ENCODE data around the gene SLC4A3.

Gene SLC4A3

DNA sequence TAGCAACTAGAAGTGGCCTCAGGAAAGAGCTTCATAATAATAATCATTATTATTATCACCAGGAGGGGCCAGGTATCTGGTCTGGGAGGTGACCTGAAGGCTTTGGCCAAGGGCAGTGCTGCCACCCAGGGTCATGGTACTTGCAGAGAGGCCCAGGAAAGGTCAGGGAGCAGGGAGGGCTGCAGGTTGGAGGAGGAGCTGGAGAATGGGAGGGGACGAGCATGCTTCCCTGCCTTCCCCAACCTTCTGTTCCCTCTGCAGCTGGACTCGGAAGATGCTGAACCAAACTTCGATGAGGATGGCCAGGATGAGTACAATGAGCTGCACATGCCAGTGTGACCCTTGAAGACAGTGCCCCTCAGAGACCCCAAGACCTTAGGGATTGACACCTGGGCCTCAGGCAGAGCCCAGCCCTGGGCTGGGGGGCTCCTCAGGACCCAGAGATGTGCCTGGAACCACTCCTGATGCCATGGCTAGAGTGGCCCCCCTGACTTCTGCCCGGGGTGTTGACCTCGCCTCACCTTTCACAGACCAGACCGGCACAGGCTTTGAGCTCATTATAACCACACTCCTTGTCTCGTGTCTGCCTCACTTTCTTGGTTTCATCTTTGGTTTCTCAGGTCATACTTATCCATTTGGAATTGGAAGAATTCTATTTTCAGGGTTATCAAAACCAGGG lies 14.1 kb downstream of the SLC4A3 start:
- H3K27ac ChIP-seq (ENCODE audit: extremely low read depth, low read depth, low read length), result no peak overlapping the region
- no peaks in the 10 kb centered on the region for H3K9me3 ChIP-seq (ENCODE audit: control insufficient read depth, insufficient read depth, low read depth, low read length)
- no peak for TF ChIP-seq ZNF530 (tag by site-specific recombination; IDR thresholded peaks at IDR 0.05; ENCODE audit: low read depth)
- TF ChIP-seq OSR2 (tag by site-specific recombination; IDR thresholded peaks at IDR 0.05), result no peak
- TF ChIP-seq ZNF266 (tag by site-specific recombination; IDR thresholded peaks at IDR 0.05; ENCODE audit: low read depth), result no peak
- TF ChIP-seq ZNF23 (tag by site-specific recombination; IDR thresholded peaks at IDR 0.05; ENCODE audit: borderline replicate concordance), result no peak
- no peak for TF ChIP-seq ZNF146 (tag by site-specific recombination; IDR thresholded peaks at IDR 0.05)
- TF ChIP-seq, protein P1, sequence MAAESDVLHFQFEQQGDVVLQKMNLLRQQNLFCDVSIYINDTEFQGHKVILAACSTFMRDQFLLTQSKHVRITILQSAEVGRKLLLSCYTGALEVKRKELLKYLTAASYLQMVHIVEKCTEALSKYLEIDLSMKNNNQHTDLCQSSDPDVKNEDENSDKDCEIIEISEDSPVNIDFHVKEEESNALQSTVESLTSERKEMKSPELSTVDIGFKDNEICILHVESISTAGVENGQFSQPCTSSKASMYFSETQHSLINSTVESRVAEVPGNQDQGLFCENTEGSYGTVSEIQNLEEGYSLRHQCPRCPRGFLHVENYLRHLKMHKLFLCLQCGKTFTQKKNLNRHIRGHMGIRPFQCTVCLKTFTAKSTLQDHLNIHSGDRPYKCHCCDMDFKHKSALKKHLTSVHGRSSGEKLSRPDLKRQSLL (tag by site-specific recombination; IDR thresholded peaks at IDR 0.05), result no peak
- no peak for TF ChIP-seq SALL2 (tag by site-specific recombination; IDR thresholded peaks at IDR 0.05; ENCODE audit: borderline replicate concordance)
- TF ChIP-seq ZNF19 (tag by site-specific recombination; IDR thresholded peaks at IDR 0.05; ENCODE audit: low read depth), result no peak
- POLR2A ChIA-PET, result interaction anchor here (1.0 kb wide), 1 partner anchor 98 kb away, joined by 3 read pairs; the partner anchor contains the start of genes CHPF and TMEM198
- CTCF ChIA-PET, result interaction anchor here (0.6 to 8.2 kb wide), 24 partner anchors 10 to 1855 kb away, joined by 3 to 112 read pairs (median 5); partner anchors contain the start of genes CHPF, INHA, OBSL1 and TMEM198
- H3K36me3 ChIP-seq (ENCODE audit: control insufficient read depth in 2 of 2, insufficient read depth in 1 of 2, low read length in 2 of 2), result peaks cover 0 to 12% of the 10 kb centered on the region in 2 experiments; a peak in 1 of 3 replicates
- H3K4me3 ChIP-seq (ENCODE audit: low read depth, low read length), result no peak overlapping the region
- H3K4me1 ChIP-seq (ENCODE audit: control insufficient read depth, insufficient read depth, low read length), result no peaks in the 10 kb centered on the region

DNA sequence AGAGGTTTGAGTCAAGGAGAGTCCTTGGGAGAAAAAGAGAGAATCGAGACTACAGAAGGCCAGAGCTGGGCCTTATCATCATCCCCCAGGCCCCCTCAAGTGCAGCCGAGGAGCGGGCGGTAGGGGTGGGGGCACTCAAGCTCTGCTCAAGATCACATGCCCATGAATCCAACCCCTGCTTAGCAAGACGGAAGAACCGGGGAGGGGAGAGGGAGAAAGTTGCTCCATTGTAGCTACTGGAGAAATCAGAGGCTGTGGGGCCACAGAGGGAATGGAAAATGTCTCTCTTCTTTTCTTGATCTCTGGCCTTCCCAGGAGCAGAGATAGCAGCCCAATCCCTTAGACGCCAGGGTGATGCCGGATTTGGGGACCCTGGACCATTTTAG lies 14.6 kb downstream of the SLC4A3 start:
- Histone ChIP-seq H3K4me3 (ENCODE audit: low read depth, low read length) (no peak overlapping the region), H3K36me3 (ENCODE audit: control insufficient read depth in 2 of 2, insufficient read depth in 1 of 2, low read length in 2 of 2) (peaks cover 0 to 12% of the 10 kb centered on the region in 2 experiments; a peak in 1 of 3 replicates), H3K9me3 (ENCODE audit: control insufficient read depth, insufficient read depth, low read depth, low read length) (no peaks in the 10 kb centered on the region), H3K27ac (ENCODE audit: extremely low read depth, low read depth, low read length) (no peak overlapping the region), H3K4me1 (ENCODE audit: control insufficient read depth, insufficient read depth, low read length) (no peaks in the 10 kb centered on the region)
- ChIA-PET CTCF (interaction anchor here (0.6 to 8.2 kb wide), 27 partner anchors 9 to 685 kb away, joined by 3 to 112 read pairs (median 5); partner anchors contain the start of genes CHPF, OBSL1 and TMEM198), POLR2A (interaction anchor here (1.0 kb wide), 1 partner anchor 98 kb away, joined by 3 read pairs; the partner anchor contains the start of genes CHPF and TMEM198)
- TF ChIP-seq, protein P2, sequence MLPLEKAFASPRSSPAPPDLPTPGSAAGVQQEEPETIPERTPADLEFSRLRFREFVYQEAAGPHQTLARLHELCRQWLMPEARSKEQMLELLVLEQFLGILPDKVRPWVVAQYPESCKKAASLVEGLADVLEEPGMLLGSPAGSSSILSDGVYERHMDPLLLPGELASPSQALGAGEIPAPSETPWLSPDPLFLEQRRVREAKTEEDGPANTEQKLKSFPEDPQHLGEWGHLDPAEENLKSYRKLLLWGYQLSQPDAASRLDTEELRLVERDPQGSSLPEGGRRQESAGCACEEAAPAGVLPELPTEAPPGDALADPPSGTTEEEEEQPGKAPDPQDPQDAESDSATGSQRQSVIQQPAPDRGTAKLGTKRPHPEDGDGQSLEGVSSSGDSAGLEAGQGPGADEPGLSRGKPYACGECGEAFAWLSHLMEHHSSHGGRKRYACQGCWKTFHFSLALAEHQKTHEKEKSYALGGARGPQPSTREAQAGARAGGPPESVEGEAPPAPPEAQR (tag by site-specific recombination; IDR thresholded peaks at IDR 0.05), result no peak
- peak; percentile 64 for TF ChIP-seq PRDM1 (tag by site-specific recombination; IDR thresholded peaks at IDR 0.05)
- no peak for TF ChIP-seq ZNF791 (tag by site-specific recombination; IDR thresholded peaks at IDR 0.05)
- TF ChIP-seq, protein P3, sequence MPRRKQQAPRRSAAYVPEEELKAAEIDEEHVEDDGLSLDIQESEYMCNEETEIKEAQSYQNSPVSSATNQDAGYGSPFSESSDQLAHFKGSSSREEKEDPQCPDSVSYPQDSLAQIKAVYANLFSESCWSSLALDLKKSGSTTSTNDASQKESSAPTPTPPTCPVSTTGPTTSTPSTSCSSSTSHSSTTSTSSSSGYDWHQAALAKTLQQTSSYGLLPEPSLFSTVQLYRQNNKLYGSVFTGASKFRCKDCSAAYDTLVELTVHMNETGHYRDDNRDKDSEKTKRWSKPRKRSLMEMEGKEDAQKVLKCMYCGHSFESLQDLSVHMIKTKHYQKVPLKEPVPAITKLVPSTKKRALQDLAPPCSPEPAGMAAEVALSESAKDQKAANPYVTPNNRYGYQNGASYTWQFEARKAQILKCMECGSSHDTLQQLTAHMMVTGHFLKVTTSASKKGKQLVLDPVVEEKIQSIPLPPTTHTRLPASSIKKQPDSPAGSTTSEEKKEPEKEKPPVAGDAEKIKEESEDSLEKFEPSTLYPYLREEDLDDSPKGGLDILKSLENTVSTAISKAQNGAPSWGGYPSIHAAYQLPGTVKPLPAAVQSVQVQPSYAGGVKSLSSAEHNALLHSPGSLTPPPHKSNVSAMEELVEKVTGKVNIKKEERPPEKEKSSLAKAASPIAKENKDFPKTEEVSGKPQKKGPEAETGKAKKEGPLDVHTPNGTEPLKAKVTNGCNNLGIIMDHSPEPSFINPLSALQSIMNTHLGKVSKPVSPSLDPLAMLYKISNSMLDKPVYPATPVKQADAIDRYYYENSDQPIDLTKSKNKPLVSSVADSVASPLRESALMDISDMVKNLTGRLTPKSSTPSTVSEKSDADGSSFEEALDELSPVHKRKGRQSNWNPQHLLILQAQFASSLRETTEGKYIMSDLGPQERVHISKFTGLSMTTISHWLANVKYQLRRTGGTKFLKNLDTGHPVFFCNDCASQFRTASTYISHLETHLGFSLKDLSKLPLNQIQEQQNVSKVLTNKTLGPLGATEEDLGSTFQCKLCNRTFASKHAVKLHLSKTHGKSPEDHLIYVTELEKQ (tag by site-specific recombination; IDR thresholded peaks at IDR 0.05; ENCODE audit: borderline replicate concordance), result no peak
- no peak for TF ChIP-seq ZNF670 (tag by site-specific recombination; IDR thresholded peaks at IDR 0.05; ENCODE audit: low read depth)
- TF ChIP-seq, protein P4, sequence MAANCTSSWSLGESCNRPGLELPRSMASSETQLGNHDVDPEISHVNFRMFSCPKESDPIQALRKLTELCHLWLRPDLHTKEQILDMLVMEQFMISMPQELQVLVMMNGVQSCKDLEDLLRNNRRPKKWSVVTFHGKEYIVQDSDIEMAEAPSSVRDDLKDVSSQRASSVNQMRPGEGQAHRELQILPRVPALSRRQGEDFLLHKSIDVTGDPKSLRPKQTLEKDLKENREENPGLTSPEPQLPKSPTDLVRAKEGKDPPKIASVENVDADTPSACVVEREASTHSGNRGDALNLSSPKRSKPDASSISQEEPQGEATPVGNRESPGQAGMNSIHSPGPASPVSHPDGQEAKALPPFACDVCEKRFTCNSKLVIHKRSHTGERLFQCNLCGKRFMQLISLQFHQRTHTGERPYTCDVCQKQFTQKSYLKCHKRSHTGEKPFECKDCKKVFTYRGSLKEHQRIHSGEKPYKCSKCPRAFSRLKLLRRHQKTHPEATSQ (tag by site-specific recombination; IDR thresholded peaks at IDR 0.05), result no peak
- TF ChIP-seq, protein P5, sequence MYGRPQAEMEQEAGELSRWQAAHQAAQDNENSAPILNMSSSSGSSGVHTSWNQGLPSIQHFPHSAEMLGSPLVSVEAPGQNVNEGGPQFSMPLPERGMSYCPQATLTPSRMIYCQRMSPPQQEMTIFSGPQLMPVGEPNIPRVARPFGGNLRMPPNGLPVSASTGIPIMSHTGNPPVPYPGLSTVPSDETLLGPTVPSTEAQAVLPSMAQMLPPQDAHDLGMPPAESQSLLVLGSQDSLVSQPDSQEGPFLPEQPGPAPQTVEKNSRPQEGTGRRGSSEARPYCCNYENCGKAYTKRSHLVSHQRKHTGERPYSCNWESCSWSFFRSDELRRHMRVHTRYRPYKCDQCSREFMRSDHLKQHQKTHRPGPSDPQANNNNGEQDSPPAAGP (tag by site-specific recombination; IDR thresholded peaks at IDR 0.05), result no peak

All from HEK293 (cell line).